ENCODE results near the gene BNC2.

GRCh38 chr9:16796304-16796825 lies 74.1 kb downstream of the BNC2 start:
- TF ChIP-seq POLR2AphosphoS5 (IDR thresholded peaks at IDR 0.05; ENCODE audit: borderline replicate concordance, low read depth, low read length) (no peak), EZH2 (IDR thresholded peaks at IDR 0.05) (no peak)
